GDM1 (cell line): Measurements from ENCODE around the gene CABP2.
A peak's percentile ranks its signal among the peaks of the same experiment; 100 is the strongest.
"Not testable (repeated sequence)": the region's sequence is repeated elsewhere in the genome, so short reads cannot be mapped to it uniquely, and the experiment has no call there.

Experiments
- DNase-seq: peaks from one replicate; lab custom pipeline; 2025; lab: John Stamatoyannopoulos, UW

CABP2 gene

GRCh38 chr11:67522844-67523555 is at the start of gene CABP2:
CABP2 (minus strand) TSS chr11:67523446; CDS start chr11:67523326, 120 bp downstream.
- no peak for DNase-seq

- DNase-seq = peak; percentile 42
These were observed 49.6 kb upstream of the CABP2 start for GRCh38 chr11:67572747-67573419.

GRCh38 chr11:67572305-67572704 is 49.1 kb upstream of the CABP2 start:
- DNase-seq = no peak

GRCh38 chr11:67571443-67571842 is 48.2 kb upstream of the CABP2 start:
- DNase-seq = no peak

GRCh38 chr11:67564230-67564629 is 41.0 kb upstream of the CABP2 start:
- no peak for DNase-seq

GRCh38 chr11:67563705-67564114 is 40.5 kb upstream of the CABP2 start:
- DNase-seq = not testable (repeated sequence)

- no peak for DNase-seq
These were observed 39.9 kb upstream of the CABP2 start for GRCh38 chr11:67562963-67563704.

- DNase-seq = no peak
These were observed 38.8 kb upstream of the CABP2 start for GRCh38 chr11:67561971-67562619.

GRCh38 chr11:67558084-67558772 is 35.0 kb upstream of the CABP2 start:
- DNase-seq = no peak

- no peak for DNase-seq
These were observed 33.0 kb upstream of the CABP2 start for GRCh38 chr11:67556244-67556643.

GRCh38 chr11:67551697-67552096 is 28.5 kb upstream of the CABP2 start:
- DNase-seq = not testable (repeated sequence)

GRCh38 chr11:67551127-67551526 is 27.9 kb upstream of the CABP2 start:
- no peak for DNase-seq

- no peak for DNase-seq
These were observed 25.4 kb upstream of the CABP2 start for GRCh38 chr11:67548555-67549110.

GRCh38 chr11:67548112-67548511 is 24.9 kb upstream of the CABP2 start:
- DNase-seq = not testable (repeated sequence)

GRCh38 chr11:67545280-67545679 is 22.0 kb upstream of the CABP2 start:
- no peak for DNase-seq

GRCh38 chr11:67544616-67545242 is 21.5 kb upstream of the CABP2 start:
- DNase-seq = no peak

GRCh38 chr11:67543585-67543984 is 20.3 kb upstream of the CABP2 start:
- DNase-seq = no peak

GRCh38 chr11:67542971-67543370 is 19.7 kb upstream of the CABP2 start:
- no peak for DNase-seq

GRCh38 chr11:67542169-67542568 is 18.9 kb upstream of the CABP2 start:
- DNase-seq = no peak

- no peak for DNase-seq
These were observed 18.0 kb upstream of the CABP2 start for GRCh38 chr11:67541198-67541597.

- no peak for DNase-seq
These were observed 16.3 kb upstream of the CABP2 start for GRCh38 chr11:67539550-67539949.
